GF-D8 (cell line): Measurements from ENCODE around the gene EXOC3.
"Not testable (repeated sequence)": the region's sequence is repeated elsewhere in the genome, so short reads cannot be mapped to it uniquely, and the experiment has no call there.

Experiments used
- DNase-seq: peaks from one replicate; lab custom pipeline; 2025; lab: John Stamatoyannopoulos, UW

Gene EXOC3

DNA sequence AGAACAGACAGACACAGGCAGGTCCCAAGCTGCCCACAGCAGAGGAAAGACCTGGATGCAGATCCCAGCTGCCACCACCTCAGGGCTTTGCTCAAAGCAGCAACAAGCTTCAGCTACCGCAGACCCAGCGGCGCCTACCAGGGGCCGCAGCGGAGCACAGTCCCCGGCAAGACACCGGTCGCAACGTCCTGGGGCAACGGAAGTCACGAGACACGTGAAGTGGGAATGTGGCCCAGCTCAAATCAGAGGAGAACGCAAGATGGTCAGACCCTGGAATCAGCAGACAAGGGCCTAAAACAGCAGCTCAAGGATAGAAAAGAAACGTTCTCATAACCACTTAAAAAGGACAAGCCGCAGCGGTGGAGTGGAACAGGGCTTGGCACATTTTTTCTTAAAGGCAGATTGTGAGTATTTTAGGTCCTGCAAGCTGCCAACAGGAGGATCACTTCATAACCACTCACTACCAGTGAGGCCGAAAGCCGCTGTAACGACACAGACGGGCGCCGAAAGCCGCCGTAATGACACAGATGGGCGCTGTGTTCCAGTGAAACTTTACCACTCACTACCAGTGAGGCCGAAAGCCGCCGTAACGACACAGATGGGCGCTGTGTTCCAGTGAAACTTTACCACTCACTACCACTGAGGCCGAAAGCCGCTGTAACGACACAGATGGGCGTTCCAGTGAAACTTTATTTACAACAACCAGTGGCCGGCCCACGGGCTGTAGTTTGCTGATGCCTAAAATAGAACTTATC is 59.5 kb downstream of the EXOC3 start:
- no peak for DNase-seq

DNA sequence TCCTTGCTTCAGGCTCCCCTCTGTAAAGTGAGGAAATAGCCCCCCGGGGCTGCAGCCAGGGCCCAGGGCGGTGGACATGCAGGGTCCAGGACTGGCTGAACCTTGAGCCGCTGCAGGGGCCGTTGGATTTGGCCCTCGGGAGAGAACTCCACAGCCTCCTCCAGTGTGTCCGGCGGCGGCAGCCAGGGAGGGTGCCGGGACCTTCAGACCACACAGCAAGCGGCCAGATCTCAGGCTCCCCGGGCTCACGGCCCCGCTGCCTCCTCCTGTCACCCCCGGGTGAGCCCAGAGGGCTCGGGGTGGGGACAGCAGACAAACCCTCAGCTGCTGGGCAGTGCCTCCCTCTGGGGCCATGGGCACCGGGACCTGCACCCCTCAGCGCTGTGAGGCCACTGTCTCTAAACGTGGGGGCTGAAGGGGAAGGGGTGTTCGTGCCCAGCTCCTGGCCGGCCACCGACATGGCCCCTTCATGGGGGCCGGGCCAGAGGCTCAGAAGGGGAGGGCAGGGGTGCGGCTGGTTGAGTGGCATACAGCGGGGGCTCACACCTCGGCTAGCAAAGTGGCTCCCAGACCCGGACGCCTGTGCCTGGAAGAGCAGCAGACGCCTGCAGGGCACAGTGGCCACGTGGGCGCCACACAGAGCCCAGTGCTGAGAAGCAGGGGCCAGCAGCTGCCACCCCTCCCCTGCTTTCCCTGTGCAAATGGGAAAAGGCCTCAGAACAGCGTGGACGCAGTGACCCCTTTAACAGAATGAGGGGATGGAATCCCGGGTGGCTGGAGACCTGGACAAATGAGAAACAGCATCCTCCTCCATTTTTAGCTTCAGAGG is 61.6 kb downstream of the EXOC3 start:
- no peak for DNase-seq

DNA sequence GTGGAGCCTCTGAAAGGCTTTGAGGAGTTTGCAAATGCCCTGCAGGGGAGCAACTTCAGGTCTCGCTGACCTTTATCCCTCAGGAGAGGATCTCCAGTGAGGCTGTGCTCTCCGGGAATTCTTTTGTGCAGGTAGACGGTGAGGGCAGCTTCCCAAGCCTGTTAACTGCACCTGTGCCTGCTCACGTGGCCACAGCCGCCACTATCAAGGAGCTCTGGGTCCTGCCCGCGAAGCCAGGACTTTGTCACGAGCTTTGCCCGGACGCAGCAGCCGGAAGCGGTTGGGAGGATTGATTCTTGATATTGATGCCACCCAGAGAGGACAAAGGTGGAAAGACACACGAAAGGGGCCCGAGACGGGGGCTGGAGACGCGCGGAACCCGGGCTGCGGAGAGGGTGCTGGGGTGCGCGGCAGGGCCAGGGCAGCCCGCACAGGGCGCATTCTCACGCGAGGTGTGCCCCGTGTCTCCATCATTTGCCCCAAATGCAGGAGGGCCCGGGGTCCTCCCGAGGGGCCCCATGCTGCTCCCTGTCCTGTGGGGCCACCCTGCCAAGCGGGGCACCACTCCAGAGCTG is 63.1 kb downstream of the EXOC3 start:
- no peak for DNase-seq

DNA sequence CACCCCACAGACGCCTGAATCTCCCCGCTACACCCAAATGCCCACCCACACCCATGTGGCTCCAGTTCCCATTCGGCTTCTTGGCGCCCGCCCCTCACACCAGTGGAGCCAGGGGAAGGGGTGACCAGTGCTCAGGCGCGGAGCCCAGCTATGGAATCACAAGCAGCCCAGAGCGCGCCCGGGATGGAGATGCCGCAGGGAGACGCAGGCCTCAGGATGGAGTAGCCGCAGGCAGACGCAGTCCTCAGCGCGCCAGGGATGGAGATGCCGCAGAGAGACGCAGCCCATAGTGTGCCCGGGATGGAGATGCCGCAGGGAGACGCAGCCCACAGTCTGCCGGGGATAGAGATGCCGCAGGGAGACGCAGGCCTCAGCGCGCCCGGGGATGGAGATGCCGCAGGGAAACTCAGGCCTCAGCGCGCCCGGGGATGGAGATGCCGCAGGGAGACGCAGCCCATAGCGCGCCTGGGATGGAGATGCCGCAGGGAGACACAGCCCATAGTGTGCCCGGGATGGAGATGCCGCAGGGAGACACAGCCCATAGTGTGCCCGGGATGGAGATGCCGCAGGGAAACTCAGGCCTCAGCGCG is 65.1 kb downstream of the EXOC3 start:
- DNase-seq = not testable (repeated sequence)

DNA sequence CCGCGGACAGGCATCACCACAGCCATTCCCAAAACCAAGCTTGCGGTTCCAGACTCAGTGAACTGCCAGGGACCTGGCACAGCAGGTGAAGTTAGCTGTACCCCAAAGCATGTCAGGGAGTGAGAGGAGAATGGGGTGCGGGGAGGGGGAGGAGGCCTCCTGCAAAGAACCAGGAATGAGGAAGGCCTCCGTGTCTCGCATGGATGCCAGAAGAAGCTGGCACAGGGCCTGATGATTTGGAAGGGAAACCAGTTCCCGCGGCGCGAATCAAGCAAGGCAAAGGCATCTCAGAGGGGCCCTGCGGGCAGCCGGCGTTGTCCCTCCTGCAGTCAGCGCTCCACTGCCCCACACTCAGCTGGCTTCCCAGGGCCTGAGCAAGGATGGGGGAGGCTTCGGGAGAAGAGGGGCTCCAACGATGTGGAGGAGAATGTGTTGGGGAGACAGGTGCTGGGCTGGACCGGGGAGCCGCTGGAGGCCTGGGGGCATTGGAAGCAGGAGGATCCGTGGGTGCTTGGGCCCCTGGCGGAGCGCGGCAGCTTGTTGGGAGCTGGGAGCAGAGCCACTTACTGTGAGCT is 66.7 kb downstream of the EXOC3 start:
- DNase-seq = no peak

DNA sequence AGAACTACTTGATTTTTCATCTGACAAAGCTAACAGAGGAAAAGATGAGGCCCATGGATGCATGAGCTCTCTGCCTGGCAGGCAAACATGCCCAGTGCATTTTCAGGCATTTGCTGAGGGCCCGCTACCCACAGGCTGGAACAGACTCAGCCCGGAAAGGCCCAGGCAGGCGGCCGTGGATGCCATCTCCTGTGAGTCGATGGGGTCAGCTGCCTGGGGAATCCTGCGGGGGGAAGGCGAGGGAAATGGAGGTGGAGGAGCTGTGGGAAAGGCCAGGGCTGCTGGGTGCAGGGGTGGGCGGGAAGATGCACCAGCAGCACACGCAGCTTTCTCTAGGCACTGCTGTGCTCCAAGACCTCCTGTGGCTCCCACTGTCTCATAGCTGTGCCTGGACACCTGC is 67.5 kb downstream of the EXOC3 start:
- no peak for DNase-seq

DNA sequence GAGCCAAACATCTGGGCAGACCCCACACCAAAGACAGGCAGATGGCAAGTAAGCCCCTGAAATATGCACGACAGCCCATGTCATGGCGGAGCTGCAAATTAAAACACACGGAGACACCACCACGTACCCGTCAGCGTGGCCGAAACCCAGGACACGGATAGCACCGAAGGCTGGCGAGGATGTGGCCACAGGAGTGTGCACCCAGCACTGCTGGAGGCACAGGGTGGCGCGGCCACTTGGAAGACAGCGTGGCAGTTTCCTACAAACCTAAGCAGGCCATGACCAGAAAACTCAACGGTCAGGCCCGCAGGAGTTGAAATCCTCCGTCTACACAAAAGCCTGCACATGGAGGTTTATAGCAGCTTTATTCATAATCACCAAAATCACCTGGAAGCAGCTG is 68.5 kb downstream of the EXOC3 start:
- no peak for DNase-seq

DNA sequence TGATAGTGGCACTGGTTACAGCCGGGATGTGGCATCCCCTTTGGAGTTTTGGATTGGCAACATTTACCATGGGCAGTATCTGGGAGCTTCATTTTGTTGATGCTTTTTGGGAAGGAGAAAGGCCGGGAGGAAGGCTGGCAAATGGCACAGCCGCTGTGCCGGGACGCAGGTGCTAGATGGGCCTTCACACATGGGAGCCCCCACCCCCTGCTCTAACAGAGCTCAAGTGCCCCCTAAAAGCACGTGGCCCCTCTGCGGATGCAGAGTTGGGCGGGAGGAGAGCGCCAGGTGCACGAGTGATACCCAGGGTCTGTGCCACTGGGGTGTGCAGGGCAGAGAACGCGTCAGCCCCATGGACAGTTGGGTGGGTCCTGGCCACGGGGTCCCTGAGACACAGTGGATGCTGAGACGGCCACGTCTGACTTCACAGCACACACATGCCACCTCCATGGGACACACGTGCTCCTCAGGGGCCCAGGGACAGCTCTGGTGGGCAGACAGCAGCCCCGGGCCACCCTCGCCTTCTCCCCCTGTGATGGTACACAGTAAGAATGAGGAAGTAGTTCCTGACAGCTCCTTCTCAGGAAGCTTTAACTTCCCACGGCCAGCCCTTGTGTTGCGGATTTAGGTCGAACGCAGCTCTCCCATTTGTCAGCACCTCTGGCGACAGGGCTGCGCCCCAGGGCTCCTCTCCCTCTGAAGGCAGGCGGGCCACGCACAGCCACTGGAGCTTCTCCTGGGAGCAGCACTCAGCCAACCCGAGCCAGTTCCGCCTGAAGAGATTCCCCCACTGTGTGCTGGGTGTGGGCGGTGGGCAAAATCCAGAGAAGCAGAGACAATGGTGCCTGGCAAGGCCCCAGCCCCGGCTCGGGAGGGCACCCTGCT is 70.5 kb downstream of the EXOC3 start:
- no peak for DNase-seq

DNA sequence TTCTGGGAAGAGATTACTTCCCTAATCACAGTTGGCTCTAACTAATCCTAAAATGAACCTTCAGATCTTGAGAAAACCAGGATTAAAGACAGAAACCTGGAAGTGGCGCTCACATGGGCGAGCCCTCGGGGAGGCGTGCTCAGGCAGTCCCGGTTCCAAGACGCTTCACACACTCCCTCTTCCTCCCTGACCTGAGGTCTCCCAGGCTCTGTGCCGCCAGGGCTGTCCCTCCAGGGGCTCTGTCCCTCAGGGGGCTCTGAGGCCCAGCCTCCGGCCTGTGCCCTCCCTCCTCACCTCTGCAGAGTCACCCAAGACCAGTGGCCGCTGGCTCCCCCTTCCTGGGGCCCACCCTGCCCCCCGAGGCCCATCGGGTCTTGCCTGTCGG is 71.1 kb downstream of the EXOC3 start:
- DNase-seq = no peak

DNA sequence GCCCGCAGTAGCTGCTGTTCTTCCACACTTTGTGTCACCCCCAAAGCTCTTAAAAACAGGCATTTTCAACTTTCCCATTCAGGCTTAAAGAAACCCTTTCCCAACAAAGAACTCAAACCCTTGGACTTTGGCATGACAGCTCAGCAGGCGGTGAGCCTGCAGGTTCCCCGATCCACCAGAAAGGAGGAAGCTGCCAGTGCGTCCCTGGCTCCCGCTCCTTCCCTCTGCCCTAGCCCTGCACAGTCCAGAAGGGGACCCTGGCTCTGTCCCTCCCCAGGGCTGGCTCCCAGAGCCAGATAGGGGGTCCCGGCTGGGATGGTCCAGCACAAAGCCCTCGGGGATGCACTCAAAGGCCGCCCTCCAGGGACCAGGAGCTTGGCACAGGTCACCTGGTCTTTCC is 71.7 kb downstream of the EXOC3 start:
- no peak for DNase-seq

DNA sequence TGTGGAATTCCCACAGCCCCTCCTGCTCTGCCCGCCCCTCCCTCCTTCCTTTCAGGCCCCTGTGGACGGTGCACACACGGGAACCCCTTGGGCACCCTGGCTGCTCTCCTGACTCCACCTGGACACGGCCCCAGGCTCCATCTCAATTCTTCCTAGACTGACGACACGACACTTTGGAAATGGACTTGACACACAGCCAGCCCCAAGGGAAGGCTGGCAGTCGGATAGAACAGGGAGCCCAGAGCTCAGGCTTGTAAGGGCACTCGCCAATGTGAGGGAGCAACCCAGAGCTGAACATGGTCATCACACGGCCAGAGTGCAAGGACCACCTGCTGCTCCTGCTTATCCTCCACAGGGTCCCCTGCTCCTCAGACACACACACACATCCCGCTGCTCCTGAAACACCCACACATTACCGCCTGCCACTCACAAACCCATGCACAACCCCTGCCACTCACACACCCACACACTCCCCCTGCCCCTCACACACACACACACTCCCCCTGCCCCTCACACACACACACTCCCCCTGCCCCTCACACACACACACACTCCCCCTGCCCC is 72.4 kb downstream of the EXOC3 start:
- no peak for DNase-seq

DNA sequence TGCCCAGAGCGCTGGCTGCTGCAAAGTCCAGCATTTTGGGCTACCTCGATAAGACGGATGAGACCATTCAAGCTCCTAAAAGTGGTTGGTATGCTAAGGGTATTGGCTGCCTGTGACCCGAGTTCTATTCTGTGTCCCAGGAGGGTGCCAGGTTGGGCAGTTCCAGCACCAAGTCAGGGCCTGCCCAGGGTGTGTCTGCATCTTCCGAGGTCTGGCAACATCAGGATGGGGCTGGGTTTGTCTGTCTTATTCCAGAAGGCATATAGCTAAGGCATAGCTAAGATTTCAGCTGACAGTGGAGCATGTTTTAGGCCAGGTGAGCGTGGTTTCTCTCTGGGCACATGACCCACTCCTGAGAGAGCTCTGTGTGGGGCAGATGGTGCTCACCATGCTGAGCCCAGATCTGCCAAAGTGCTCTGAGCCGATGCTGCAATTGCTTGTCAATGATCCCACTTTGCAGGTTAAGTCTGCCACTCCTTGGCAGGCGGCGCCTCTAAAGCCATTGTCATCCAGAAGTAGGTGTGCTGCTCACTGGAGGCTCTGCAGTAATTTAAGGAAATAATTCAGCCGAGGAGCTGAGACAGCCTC is 73.5 kb downstream of the EXOC3 start:
- DNase-seq = no peak
